ENCODE results near the gene SCAP.

The SCAP gene

DNA sequence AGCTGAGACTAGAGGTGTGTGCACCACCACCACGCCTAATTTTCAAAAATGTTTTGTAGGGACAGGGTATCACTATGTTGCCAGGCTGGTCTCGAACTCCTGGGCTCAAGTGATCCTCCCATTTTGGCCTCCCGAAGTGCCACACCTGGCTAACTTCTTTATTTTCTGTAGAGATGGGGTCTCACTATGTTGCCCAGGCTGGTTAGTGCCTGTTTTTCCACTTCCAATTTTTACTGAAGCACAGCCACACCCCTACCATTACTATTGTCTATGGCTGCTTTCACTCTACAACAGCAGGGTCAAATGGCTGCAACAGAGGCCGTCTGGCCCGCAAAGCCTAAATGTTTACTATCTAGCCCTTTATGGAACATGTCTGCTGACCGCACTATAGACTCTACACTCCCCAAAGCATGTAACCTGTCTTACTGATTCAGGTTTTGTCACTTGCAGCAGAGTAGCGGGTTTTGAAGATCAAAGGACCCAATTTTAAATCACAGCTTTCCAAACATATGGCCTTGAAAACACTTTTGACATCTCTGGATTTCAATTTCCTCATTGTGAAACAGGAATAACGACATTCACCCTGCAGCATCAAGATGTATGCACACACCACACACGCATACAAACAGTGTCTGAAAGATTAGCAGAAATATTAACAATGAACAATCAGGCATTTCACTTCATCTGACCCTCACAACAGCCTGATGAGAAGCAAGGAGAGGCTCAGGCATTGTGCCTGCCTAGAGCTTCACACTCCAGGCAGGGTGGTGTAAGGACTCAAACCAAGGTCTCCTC is 46.1 kb downstream of the SCAP start:
- no peak for DNase-seq

DNA sequence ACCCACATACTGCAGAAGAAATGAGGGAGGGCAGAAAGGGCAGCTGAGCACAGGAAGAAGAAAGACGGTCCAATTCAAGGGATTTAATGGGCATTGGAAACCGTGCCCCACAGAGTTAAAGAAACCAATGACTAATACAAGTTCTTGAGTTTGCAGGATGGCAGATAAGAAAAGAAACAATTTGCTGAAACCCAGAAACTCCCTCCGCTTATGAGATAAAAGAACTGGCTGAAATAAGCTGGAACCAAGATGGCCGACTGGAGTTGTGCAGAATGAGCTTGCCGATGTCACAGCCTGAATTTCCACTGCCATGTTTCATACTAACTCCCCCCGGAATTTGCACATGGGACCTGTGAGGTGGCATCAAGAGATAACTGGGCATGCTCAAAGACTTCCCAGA is 47.1 kb downstream of the SCAP start:
- no peak for DNase-seq

DNA sequence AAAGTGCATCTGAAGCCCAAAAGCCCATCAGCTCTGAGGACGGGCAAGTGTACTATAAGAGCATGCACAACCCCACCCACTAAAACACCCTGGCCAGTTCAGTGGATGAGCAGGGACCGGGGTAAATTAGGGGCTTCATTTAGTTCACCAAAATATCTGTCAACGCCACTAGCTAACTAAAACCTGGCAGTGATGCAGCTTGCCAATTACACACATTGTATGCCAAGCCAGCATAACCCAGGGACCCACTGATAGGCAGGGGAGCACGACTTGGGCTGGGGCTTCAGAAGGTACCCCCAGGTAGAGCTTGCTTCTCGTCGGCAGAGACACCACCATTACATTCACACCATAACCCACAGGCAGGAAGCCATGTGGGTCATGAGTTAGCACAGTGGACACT is 47.9 kb downstream of the SCAP start:
- no peak for DNase-seq

DNA sequence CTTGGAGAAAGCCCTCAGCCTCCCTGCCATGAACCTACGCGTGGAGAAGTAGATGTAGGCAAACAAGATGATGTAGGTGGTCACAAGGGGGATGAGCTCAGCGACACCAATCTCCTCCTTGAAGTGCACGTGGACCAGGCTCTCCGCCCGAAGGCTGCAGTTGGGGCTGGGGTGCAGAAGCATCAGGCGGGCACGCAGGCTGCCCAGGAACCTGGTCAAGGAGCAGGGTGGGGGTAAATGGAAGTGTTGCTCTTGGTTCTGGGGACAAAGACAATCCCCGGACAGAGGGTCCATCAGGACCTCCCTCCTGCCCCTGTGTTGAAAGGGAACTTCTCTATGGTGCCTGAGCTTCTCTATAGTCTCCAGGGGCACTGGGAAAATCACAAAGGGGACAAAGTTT is 49.8 kb downstream of the SCAP start:
- no peak for DNase-seq

DNA sequence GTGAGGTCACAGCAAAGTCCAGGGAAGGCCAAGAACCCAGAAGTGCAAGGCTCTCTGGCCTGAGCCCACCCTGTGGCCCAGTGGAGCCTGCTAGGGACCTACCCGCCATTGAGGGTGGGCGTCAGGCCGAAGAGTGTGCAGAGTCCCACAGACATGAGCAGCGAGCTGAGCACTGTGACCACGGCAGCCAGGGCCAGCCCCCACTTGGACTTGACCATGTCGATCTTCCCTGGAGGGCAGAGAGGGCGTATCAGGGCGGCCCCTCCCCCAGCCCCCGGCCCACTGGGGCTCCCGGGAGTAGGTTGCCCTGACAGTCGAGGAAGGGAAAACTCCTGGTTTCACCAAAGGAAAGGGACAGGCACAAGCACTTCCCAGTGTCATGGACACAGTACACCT is 50.4 kb downstream of the SCAP start:
- no peak for DNase-seq

DNA sequence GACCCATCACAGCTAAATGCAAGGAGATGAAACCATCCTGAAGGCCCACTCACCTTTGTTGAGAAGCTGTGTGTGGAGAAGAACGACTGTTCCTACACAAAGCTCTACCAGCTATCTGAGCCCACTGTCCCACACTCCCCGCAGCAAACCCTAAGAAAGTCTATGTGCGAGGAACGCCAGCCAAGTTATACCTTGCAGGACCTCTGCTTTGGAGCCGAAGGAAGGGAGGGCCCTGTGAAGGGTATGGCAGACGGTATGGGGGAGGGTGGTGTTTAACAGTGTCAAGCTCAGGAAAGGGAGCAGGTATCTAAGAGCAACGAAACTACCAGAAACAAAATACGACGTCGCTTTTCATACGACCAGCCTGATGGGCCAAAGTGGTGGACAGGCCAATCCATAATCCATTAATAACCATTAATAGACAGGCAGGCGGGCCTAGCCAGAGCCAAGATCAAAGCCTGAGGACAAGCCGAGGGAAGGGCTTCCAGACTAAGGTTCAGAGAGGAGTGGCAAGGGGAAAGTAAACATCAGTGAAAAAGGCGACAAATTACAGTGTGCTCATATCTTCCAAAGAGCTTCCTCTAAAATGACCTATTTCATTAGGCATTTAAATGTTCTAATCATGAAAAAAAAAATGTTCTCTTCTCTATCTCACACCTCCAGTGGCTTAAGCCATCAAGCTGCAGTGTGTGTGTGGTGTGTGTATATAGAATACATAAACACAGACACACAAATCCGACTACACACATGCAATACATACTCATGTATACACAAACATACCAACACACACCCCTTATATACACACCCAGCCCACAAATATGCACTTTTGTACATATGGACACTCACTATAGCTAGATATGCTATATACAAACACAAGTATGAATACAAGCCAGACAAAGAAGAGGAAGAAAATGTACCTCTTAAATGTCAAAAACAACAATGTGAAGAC is 51.0 kb downstream of the SCAP start:
- no peak for DNase-seq

DNA sequence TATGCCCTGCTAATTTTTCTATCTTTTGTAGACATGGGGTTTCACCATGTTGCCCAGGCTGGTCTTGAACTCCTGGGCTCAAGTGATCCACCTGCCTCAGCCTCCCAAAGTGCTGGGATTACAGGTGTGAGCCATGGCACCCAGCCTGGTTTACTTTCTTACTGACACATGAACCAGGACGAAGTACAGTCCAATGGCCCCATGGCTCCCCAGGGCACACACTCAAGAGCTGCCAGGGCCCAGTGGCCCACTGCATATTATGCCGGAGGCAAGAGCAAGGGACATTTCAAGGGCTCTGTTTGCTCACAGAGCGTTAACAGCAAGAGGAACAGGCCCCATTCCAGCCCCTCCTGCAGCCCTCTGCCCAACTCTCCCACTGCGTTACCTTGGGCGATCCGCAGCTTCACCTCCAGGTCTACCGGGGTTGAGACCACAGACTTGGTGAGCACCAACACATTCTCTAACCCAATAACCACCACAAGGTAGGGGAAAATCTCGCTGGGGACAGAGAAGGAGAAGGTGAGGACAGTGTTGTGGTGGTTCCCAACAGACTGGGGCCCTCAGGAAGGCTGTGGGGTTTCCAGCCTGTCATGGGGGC is 52.1 kb downstream of the SCAP start:
- no peak for DNase-seq

DNA sequence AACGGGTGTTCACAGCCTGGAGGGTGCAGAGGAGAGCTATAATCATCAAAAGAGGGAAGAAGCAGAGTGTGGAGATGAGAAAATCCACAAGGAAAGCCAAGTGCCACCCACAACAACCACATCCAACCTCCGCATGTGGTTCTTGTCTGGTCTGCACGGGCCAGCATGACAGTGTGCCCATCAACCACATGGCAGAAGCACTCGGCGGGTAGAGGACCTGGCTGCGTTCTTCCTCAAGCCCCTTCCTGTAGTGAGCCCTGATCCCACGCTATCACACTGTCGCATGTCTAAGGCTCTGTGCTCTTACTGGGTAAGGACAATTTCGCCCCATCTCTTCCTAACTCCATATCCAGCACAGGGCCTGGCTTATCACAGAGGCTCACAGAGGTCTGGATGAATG is 53.0 kb downstream of the SCAP start:
- no peak for DNase-seq

DNA sequence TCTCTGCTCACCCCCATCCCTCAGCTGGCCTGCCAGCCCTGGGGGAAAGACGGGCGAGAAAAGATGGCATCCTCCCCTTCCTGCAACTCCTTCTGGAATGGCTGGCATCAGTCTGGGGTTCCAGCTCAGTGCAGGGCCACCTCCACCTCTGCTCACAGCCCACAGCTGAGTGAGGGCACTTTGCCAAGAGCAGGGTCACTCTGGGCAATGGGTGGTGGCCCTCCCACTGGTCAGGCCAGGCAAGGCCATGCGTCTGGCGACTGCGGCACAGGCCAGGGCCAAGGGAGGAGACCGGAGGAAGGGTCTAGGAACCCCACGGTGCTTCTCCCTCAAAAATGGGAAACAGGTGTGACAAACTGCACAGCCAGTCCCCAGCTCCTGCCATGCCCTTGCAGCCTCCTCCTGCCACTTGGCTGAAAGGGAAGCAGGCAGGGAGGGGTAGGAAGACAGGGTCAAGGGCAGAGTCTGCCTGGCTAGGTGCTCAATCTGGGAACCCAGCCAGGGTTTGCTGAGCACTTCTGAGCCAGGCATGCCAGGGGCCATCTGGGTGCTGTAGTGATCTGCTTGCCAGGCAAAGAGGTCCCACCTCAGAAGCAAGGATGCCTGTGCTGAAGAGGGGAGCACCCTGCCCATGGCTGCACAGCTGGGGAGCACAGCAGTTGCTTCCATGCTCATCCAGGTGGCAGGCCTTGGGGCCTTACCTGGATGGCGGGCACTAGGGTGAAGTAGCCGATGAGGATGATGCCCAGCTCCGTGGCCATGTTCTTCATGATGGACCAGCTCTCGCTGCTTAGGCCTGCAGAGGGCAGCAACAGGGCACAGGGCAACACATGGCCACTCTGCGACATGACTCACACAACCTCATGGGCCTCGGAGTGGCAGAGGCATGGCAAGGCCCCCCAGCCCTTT is 53.7 kb downstream of the SCAP start:
- no peak for DNase-seq

DNA sequence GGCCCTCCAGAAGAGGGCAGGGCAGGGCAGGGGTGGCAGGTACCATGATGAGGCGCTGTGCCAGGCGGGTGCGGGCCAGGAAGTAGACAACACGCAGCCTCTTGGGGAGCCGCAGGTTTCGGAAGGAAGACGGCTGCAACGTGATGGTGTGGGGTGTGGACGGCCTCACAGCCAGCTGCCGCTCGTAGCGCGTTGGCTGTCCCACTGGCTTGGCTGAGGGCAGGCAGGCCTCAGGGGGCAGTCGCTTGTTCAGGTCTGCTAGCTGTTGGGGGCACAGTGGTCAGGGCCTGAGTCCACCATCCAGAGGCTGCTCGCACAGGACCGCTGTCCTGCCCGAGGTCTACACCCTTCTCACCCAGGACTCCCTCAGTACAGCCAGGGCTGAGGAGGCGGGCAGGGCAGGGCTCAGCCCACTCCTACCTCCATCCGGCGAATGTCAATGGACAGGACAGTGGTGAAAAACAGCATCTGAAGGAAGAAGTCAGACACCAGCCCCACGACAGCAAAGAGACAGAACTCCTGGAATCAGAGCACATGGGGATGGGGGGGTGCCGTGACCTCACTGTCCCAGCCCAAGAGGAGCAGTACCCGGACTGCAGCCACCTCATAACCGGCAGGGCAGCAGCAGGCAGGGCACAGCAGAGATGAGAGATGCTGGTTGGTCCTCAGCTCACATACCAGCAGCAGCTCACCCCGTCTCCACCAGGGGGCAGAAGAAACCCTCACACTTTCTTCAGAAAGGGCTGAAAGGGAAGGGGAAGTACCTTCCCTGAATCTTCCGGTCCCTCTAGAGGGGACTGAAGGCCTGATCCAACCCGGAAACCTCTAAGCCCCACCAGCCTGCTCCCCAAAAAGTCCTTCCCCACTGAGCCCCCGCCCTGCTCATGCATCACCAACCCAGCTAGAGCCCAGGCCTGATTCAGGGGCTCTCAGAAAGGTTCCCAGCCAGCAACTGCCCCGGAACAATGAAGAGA is 54.9 kb downstream of the SCAP start:
- no peak for DNase-seq

DNA sequence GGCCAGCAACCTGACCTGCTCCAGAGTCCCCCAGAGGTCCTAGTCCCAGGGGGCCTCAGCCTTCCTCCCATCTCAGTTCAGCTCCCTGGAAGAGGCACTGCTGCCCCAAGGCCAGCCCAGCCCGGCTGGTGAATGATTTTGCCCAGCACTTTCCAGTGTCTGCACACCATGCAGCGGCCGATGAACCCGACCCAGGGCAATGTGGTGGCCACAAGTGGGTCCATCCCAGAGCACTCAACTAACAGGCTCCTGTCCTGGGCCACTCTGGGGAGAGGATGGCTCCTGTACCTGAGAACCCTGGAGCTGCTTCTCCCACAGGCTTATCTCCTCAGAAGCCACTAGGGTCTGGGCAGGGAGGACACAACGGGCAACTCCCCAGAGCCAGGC is 55.7 kb downstream of the SCAP start:
- no peak for DNase-seq

DNA sequence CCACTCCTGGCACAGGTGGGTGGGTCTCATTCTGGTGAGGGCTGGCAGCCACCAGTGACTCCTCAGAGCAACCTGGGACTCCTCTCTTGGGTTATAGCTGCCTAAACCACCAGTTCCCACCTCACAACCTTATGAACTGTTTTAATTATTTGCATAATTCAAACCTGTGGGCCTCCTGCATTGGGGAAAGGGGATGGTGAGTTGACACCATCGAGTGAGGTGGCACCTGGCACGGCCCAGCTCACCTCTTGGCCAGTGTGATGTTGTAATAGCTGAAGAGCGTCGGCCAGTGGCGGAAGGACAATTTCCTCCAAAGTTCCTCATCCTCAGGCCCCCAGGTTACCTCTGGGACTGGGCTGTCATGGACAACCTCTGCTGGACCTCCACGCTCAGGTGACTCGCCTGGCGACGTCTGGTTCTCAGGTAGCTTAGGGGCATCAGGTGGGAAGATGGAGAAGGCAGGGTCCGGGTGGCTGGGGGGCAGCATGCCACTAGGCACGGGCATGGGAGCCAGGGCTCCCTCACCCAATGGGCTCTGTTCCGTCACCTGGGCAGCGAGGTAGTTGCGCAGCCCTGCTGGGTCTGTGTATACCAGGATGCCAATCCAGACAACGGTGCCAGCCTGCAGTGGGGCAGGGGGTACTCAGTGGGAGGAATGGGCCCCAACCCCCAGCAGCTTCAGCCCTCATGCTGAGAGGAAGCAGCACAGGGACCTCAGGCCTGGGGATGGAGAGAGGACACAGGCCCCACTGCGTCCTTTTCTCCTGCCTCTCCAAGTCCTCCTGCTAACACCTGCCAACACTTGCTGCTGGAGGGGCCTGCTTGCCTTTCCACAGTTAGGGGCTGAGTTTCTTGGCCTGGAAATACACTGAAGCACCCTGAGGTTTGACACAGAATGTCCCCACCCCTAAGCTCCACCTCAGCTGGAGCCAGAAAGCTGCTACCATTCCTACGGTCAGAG is 56.4 kb downstream of the SCAP start:
- no peak for DNase-seq

DNA sequence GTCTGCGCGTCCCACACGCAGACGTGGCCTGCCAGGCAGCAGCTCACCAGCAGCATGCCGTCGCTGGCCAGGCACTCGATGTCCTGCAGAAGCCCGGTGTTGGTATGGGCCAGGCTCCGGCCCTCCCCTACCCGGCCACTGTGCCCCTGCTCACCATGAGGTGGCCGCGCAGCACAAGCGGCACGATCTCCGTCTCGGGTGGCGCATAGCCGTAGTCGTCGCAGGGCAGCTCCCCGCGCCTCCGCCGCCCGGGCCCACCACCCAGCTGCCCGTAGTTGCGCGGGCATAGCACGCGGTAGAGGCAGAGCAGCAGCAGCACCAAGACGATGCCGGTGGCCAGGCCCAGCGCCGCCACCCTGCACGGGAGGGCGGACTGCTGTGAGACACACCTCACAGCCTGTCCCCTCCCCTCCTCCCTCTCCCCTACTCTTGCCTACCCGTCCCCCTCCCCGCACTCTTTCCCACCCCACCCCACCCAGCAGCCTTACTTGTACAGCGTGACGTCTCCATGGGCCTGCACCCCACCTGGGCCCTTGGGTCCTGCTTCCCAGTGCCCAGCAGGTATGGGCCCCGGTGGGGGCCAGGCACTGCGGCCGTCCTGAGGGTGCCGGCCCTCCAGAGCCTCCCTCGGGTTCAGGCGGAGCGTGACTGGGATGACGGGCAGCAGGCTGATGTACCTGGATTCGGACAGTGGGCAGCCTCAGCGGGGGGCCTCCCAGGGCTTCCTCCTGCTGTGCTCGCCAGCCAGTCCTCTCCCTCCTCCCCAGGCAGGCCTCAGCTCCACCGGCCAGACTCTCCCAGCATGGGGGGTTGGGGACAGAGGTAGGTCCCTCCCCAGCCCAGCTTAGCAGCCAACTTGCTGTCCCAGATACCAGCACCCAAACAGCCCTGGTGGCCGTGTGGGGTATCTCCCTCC is 57.3 kb downstream of the SCAP start:
- DNase-seq: no peak

DNA sequence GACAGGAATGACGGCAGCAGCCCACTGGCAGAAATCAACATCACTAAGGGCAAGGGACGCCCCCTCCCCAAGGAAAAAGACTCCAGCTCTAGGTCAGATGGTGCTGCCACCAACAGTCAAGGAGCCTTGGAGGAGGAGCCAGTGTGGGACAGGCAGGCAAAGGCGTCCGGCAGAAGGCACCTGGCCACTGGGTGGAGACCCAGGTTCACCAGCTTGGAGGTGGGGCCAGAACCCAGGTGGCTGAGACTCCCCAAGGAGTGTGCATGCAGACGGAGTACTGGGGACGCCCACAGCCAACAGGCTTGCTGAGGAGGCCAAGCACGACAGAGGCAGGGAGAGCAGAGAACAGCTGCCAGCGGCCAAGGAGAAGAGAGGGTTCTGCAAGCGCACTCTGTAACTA is 59.7 kb downstream of the SCAP start:
- DNase-seq: no peak

DNA sequence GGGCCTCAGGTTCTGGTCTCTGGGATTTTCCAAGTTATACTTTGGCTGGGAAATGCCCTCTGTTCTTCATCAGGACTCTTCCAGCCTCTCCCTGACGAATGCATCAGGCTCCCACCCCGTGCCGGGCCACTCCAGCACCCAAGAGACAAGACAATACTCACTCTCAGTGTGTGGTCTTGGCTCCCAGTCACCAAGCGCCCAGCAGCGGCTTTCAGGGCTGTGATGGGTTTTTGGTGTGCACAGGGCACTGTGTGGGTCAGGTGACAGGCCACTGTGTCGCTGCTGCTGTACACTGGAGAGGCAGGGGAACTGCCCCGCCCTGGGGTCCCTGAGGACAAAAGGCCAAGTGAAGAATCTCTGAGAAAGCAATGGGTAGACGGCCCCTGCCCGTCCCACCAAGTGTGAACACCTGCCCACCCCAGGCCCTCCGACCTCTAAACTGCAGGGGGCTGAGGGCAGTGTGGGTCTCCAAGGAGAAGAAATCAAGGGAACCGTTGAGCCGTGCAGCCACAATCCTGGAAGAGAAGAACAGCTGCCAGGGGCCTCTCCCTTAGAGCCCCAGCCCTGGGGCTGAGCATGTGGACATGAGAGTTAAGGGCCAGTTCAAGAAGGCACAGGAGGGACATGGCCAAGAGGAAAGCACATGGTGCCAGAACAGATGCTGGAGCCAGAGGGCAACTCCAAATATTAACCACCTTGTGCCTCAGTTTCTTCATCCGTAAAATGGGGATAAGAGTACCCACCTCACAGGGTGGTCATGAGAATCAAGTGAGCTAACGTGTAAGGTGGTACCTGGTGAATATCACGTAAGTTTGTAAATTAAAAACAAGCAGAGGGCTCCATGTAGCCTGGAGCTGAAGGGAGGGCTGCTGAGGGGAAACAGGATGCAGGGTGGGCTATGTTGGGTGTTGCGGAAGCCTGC is 60.8 kb downstream of the SCAP start:
- DNase-seq: no peak

DNA sequence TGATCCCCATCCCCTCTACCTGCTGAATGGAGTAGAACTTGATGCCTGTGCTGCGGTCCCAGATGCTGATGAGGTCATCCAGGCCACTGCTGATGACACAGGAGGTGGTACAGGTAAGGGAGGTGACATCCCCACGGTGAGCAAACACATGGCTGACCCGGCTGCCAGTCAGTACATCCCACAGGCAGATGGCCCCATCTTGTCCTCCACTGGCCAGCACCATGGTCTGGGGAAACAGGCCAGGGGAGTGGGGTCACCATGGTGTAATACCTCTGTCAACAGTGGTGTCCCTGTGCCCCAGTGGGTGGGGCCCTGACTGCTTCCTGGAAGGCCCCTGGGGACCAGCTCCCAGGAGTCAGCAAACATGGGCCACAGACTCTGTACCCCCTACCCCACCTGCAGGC is 61.6 kb downstream of the SCAP start:
- no peak for DNase-seq

DNA sequence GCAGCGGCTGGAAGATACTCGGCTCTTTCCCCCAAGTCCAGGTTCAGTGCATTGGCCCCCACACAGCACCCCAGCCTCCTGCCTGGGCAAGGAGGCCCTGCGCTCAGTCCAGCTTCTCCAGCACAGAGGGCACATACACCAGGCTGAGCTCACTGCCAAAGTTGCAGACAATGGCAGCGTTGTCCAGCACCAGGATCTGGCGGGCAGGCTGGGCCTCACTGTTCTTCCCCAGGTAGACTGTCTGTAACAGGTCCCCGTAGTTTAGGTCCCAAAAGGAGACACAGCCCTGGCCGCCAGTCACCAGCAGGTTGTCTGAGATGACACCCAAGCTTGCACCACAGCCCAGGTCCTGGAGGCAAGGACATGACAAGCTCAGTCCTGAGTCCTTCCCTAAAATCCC is 62.0 kb downstream of the SCAP start:
- DNase-seq: no peak

Measured in activated gamma-delta T cell (primary cell).